ENCODE results near the gene SUSD1. TPM values are rescaled to one million over a fixed set of nuclear protein-coding genes. Genes with fewer than 3 reads are reported as not detected.
A peak's percentile ranks its signal among the peaks of the same experiment; 100 is the strongest.
"Not testable (repeated sequence)": the region's sequence is repeated elsewhere in the genome, so short reads cannot be mapped to it uniquely, and the experiment has no call there.

Gene SUSD1
- total RNA-seq, 2 experiments from 2014 or later = 3.8 to 5.2 TPM

DNA sequence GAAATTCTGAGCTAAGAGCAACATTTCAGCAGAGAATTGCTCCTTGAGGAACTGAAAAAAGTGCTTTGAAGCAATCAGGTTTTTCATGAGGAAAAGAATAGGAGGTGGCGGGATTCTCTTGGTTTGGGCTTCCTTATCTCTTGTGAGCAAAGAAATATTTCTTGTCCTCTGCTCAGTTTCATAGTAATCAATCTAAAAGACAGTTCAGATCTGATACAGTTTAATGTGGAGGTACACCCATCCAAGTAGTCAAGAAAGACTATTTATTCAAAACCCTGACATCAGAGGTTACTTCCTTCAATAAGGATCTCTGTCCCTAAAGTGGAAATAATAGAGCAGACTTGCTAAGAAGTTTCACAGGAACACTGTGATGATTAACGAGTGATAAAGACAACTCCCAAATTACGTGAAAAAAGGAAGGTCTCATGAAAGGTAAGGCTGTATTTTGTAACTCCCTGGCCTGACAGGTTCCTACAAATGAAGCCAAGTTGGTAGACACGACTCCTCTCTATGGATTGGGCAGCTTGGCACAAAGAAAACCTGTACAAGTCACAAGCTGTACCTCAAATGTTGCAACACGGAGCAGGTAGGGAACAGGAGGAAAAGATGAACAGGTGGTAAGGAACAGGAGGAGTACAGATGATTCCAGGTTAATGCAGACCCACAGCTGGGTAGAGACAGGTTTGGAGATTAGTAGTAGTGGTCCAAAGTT lies 94.1 kb downstream of the SUSD1 start:
- H3K36me3 Mint-ChIP-seq = peaks cover 2% of the 10 kb centered on the region
- no peak overlapping the region for H3K27ac Mint-ChIP-seq
- H3K4me3 Mint-ChIP-seq = no peak overlapping the region
- no peak for DNase-seq
- no peaks in the 10 kb centered on the region for H3K9me3 Mint-ChIP-seq
- no peaks in the 10 kb centered on the region for H3K27me3 Mint-ChIP-seq
- peaks cover 16% of the 10 kb centered on the region for H3K4me1 Mint-ChIP-seq

GRCh38 chr9:112078432-112078831 lies 96.7 kb downstream of the SUSD1 start:
- no peaks in the 10 kb centered on the region for H3K27me3 Mint-ChIP-seq
- H3K9me3 Mint-ChIP-seq = no peaks in the 10 kb centered on the region
- no peak for DNase-seq
- H3K4me3 Mint-ChIP-seq = no peak overlapping the region
- H3K4me1 Mint-ChIP-seq = peaks cover 24% of the 10 kb centered on the region
- peaks cover 10% of the 10 kb centered on the region for H3K36me3 Mint-ChIP-seq
- H3K27ac Mint-ChIP-seq = no peak overlapping the region

DNA sequence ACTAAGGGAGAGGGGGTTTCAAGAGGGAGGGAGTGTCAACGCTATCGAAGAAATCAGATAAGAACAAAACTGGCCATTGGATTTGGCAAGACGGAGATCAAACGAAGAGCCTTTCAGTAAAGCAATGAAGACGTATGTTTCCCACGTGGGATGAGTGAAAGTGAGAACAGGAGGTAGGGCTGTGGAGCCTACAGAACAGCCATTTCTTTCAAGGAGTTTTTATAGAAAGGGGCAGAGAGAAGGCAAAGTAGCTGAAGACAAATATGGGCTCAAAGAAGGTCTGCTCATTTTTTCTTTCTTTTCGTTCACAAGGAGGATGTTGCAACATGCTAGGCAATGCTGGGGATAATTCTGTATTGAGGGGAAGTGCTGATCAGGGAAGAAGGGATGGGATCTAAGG lies 98.3 kb downstream of the SUSD1 start:
- H3K4me1 Mint-ChIP-seq = peaks cover 29% of the 10 kb centered on the region
- no peak overlapping the region for H3K27ac Mint-ChIP-seq
- no peak for DNase-seq
- no peaks in the 10 kb centered on the region for H3K9me3 Mint-ChIP-seq
- H3K36me3 Mint-ChIP-seq = peaks cover 10% of the 10 kb centered on the region
- no peak overlapping the region for H3K4me3 Mint-ChIP-seq
- H3K27me3 Mint-ChIP-seq = no peaks in the 10 kb centered on the region

- no peaks in the 10 kb centered on the region for H3K9me3 Mint-ChIP-seq
- no peak overlapping the region for H3K4me3 Mint-ChIP-seq
- no peak for DNase-seq
- H3K27ac Mint-ChIP-seq = peak overlapping the region; percentile 42
- peaks cover 9% of the 10 kb centered on the region for H3K36me3 Mint-ChIP-seq
- H3K4me1 Mint-ChIP-seq = peaks cover 29% of the 10 kb centered on the region
- H3K27me3 Mint-ChIP-seq = no peaks in the 10 kb centered on the region
Measured at GRCh38 chr9:112075009-112075378, 100.1 kb downstream of the SUSD1 start.

GRCh38 chr9:112074250-112075008 lies 100.7 kb downstream of the SUSD1 start:
- Mint-ChIP-seq H3K4me1 (peaks cover 29% of the 10 kb centered on the region), H3K27me3 (no peaks in the 10 kb centered on the region), H3K36me3 (peaks cover 9% of the 10 kb centered on the region), H3K27ac (peak overlapping the region; percentile 42), H3K4me3 (no peak overlapping the region), H3K9me3 (no peaks in the 10 kb centered on the region)
- peak; percentile 52 for DNase-seq

DNA sequence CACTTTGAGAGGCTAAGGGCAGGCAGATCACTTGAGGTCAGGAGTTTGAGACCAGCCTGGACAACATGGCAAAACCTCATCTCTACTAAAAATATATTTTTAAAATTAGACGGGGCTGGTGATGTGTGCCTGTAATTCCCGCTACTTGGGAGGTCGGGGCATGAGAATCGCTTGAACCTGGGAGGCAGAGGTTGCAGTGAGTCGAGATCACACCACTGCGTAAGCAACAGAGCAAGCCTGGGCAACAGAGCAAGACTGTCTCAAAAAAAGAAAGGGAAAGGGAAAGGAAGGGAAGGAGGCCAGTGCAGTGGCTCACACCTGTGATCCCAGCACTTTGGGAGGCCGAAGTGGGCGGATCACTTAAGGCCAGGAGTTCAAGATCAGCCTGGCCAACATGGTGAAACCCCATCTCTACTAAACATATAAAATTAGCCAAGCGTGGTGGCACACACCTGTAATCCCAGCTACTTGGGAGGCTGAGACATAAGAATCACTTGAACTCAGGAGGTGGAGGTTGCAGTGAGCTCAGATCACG lies 101.4 kb downstream of the SUSD1 start:
- H3K36me3 Mint-ChIP-seq, H3K9me3 Mint-ChIP-seq, H3K4me3 Mint-ChIP-seq, DNase-seq, H3K27ac Mint-ChIP-seq, H3K27me3 Mint-ChIP-seq: not testable (repeated sequence)
- peaks cover 29% of the 10 kb centered on the region for H3K4me1 Mint-ChIP-seq

- Mint-ChIP-seq H3K36me3 (peaks cover 9% of the 10 kb centered on the region), H3K27ac (no peak overlapping the region), H3K4me1 (peaks cover 29% of the 10 kb centered on the region), H3K4me3 (no peak overlapping the region), H3K9me3 (no peaks in the 10 kb centered on the region), H3K27me3 (no peaks in the 10 kb centered on the region)
- no peak for DNase-seq
Measured at GRCh38 chr9:112072721-112073638, 102.1 kb downstream of the SUSD1 start.

GRCh38 chr9:112069318-112070169 lies 105.6 kb downstream of the SUSD1 start:
- H3K36me3 Mint-ChIP-seq = peaks cover 8% of the 10 kb centered on the region
- no peaks in the 10 kb centered on the region for H3K27me3 Mint-ChIP-seq
- peaks cover 13% of the 10 kb centered on the region for H3K4me1 Mint-ChIP-seq
- no peak for DNase-seq
- H3K4me3 Mint-ChIP-seq = no peak overlapping the region
- no peaks in the 10 kb centered on the region for H3K9me3 Mint-ChIP-seq
- H3K27ac Mint-ChIP-seq = no peak overlapping the region

DNA sequence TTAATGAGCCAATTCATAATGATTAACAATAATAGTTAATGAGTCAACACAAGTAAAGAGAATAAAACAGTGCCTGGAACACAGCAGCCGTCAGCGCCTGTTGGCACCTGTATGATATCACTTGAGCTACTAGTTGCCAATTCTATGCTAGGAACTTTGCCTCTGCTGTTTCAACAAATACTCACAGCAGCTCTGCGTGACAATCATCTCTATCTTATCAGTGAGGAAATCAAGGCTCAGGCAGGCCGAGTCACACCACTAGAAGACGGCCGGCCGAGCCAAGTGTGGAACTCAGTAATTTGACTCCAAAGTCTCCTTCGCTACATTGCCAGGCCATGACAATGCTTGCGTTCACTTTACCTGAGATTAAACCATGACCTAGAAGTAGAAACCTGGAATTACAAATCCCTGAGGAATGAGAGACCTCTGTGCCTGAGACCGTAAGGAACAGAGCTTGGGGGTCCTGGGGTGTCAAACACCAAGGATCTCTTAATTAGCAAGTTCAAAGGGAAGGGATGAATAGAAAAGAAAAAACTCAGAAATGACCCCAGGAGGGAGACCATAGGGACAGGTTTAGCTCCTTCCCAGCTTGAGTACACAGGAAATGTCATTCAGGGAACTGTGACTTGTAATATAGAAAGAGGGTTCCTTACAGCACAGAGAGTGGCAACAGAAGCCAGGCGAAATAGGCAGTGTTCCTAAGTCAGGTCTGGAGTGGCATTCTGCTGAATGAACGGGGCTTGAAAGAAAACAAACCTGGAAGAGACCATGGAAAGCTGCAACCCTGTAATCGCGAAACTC lies 109.1 kb downstream of the SUSD1 start:
- no peaks in the 10 kb centered on the region for H3K9me3 Mint-ChIP-seq
- no peak for DNase-seq
- H3K4me3 Mint-ChIP-seq = no peak overlapping the region
- no peaks in the 10 kb centered on the region for H3K27me3 Mint-ChIP-seq
- H3K27ac Mint-ChIP-seq = no peak overlapping the region
- peaks cover 12% of the 10 kb centered on the region for H3K36me3 Mint-ChIP-seq
- H3K4me1 Mint-ChIP-seq = peaks cover 11% of the 10 kb centered on the region

DNA sequence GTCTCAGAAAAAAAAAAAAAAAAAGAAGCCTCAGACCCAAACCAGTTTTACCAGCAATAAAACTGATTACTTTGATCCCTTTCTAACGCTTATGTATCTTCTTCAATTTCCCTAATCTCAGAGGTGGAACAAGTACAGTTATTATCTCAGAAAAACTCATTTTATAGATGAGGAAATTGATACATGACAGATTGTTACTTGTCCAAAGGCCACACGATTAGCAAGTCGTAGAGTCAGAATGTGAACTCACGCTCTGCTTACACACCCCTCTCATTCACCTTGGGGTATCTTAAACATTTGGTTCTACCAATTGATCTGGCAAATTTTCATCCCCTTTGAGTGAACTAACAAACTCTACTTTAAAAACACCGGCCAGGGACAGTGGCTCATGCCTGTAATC lies 110.2 kb downstream of the SUSD1 start:
- DNase-seq = no peak
- no peak overlapping the region for H3K4me3 Mint-ChIP-seq
- H3K9me3 Mint-ChIP-seq = no peaks in the 10 kb centered on the region
- H3K27me3 Mint-ChIP-seq = no peaks in the 10 kb centered on the region
- no peak overlapping the region for H3K27ac Mint-ChIP-seq
- peaks cover 16% of the 10 kb centered on the region for H3K4me1 Mint-ChIP-seq
- peaks cover 12% of the 10 kb centered on the region for H3K36me3 Mint-ChIP-seq

DNA sequence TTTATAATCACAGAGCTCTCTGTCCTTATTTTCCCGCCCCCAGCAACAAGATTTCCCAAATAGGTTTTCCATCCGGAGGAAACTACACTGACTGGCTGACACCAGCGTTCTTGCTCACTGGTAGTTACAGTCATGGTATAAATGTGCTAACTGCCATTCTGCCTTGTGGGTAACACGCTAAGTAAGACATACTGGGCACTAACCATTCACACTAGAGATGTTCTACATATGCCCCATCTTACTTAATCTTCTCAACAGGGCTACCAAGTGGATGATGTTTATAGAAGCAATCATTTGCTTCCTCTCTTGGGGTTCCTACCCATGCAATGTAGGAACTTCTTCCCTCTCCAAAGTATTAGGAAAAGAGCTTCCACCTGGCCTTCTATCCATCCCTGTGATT lies 111.5 kb downstream of the SUSD1 start:
- Mint-ChIP-seq H3K9me3 (no peaks in the 10 kb centered on the region), H3K36me3 (peaks cover 12% of the 10 kb centered on the region), H3K4me3 (no peak overlapping the region), H3K4me1 (peaks cover 16% of the 10 kb centered on the region), H3K27ac (no peak overlapping the region), H3K27me3 (no peaks in the 10 kb centered on the region)
- DNase-seq = no peak

DNA sequence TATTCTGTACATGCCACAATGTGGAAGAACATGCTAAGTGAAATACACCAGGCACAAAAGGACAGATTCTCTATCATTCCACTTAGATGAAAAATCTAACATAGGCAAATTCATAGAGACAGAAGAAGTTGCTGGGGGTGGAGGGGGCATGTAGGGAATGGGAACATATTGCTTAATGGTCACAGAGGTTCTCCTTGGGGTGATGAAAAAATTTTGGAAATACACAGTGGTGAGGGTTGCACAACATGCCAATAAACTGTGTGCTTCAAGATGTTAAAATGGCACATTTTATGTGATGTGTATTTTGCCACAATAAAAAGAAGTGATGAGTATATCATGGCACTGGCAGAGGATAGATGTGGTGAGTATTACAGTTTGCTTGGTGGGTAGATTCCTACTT lies 111.9 kb downstream of the SUSD1 start:
- Mint-ChIP-seq H3K27me3 (no peaks in the 10 kb centered on the region), H3K9me3 (no peaks in the 10 kb centered on the region), H3K4me1 (peaks cover 16% of the 10 kb centered on the region), H3K36me3 (peaks cover 12% of the 10 kb centered on the region), H3K4me3 (no peak overlapping the region), H3K27ac (no peak overlapping the region)
- no peak for DNase-seq

- no peak overlapping the region for H3K27ac Mint-ChIP-seq
- H3K4me3 Mint-ChIP-seq = no peak overlapping the region
- peak; percentile 50 for DNase-seq
- no peaks in the 10 kb centered on the region for H3K9me3 Mint-ChIP-seq
- H3K27me3 Mint-ChIP-seq = no peaks in the 10 kb centered on the region
- peaks cover 16% of the 10 kb centered on the region for H3K4me1 Mint-ChIP-seq
- peaks cover 15% of the 10 kb centered on the region for H3K36me3 Mint-ChIP-seq
Measured at GRCh38 chr9:112061152-112061740, 113.9 kb downstream of the SUSD1 start.
